SJCRH30 (cell line): ENCODE data around the gene DDX49. TPM values are rescaled to one million over a fixed set of nuclear protein-coding genes. Genes with fewer than 3 reads are reported as not detected.
"Not testable (repeated sequence)": the region's sequence is repeated elsewhere in the genome, so short reads cannot be mapped to it uniquely, and the experiment has no call there.

Source experiments
- DNase-seq, 2 experiments: peaks; one replicate each; pipeline ENCODE4 v3.0.0-alpha.2; 2015 to 2020
- H3K27ac ChIP-seq: fragments of 250-450 bp; sonication (Bioruptor Pico); 2 replicates; pipeline ENCODE4 v1.5.1; 2020; ENCODE audit warnings: mild to moderate bottlenecking, moderate library complexity
- H3K27me3 ChIP-seq: fragments of 250-450 bp; sonication (Bioruptor Pico); 2 replicates; pipeline ENCODE4 v1.5.1; 2020; ENCODE audit warnings: mild to moderate bottlenecking, moderate library complexity
- H3K36me3 ChIP-seq: fragments of 250-450 bp; sonication (Bioruptor Pico); 2 replicates; pipeline ENCODE4 v1.5.1; 2020; ENCODE audit warnings: mild to moderate bottlenecking, moderate library complexity
- H3K4me1 ChIP-seq: fragments of 250-450 bp; sonication (Bioruptor Pico); 2 replicates; pipeline ENCODE4 v1.5.1; 2020; ENCODE audit warnings: mild to moderate bottlenecking, moderate library complexity
- H3K4me3 ChIP-seq: fragments of 250-450 bp; sonication (Bioruptor Pico); 2 replicates; pipeline ENCODE4 v1.5.1; 2020; ENCODE audit warnings: mild to moderate bottlenecking, moderate library complexity
- H3K9me3 ChIP-seq: fragments of 250-450 bp; sonication (Bioruptor Pico); replicated peaks from 2 replicates; pipeline ENCODE4 v1.5.1; 2020; ENCODE audit warnings: mild to moderate bottlenecking, moderate library complexity
- total RNA-seq: library from RNA; depleted of rRNA; stranded (reverse); fragments of >200 nt; shearing (Covaris generic); gene quantifications from 2 replicates; pipeline ENCODE4 v1.2.3, GENCODE V29; 2014

The DDX49 gene
- total RNA-seq, 1 experiment from 2014 or later = 41.8 TPM

DNA sequence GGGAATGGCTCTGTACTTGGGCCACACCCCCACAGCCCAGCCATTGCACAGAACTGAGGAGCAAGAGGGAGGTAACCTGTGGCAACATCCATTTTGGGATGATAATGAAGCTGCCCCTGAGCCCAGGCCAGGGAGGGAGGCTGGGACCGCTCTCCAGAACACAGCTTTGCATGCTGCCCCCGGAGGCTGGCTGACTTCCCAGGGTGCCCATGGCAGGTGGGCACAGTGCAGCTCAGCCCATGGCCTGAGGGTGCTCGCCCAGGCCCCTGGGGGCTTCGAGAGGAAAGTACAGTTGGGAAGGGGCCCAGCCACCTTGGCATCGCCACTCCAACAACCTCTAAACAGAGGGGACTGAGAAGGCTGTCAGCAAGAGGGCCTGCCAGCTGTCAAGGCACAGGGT is 6.0 kb upstream of the DDX49 start:
- DNase-seq = no peak
- Histone ChIP-seq H3K9me3 (no peaks in the 10 kb centered on the region), H3K27ac (no peak overlapping the region), H3K4me3 (no peak overlapping the region), H3K36me3 (peaks cover 11% of the 10 kb centered on the region; the same call in 1 of the 2 replicates), H3K4me1 (no peaks in the 10 kb centered on the region), H3K27me3 (no peaks in the 10 kb centered on the region)

DNA sequence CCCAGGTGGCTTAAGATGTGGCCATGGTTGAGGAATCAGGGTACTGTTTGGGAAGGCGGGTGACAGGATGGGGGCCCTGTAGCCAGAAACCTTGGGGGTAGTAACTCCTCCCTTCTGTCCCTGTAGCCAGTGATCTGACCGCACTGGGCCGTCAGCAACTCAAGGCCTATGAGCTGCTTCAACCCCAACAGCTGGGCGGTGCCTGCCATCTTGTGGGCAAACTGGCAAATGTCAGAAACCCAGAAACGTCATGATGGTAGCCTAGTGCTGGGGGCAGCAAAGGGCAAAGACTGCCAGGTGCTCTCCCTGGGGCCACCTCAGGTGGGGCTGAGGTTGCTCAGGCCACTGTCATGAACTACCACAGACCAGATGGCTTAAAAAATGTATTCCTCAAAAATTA is 3.9 kb upstream of the DDX49 start:
- no peaks in the 10 kb centered on the region for H3K9me3 ChIP-seq
- H3K4me3 ChIP-seq = no peak overlapping the region
- DNase-seq = peak; percentile 56 to 68
- H3K4me1 ChIP-seq = no peaks in the 10 kb centered on the region
- H3K36me3 ChIP-seq = peaks cover 10% of the 10 kb centered on the region; the same call in 1 of the 2 replicates
- no peak overlapping the region for H3K27ac ChIP-seq
- no peaks in the 10 kb centered on the region for H3K27me3 ChIP-seq

DNA sequence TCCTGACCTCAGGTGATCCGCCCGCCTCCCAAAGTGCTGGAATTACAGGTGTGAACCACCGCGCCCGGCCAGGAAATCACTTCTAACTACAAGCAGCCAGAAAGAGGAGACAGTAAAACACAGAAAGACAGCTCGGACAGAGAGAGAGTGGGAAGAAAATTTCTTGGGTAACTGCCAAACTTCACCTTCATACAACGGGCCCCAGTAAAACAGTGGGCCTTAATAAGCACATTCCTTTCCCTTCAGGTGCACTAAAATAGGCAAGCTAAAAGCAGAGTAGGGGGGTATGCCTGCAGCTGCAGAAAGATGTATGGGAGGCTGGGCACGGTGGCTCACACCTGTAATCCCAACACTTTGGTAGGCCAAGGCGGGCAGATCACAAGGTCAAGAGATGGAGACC is 1.9 kb upstream of the DDX49 start:
- DNase-seq, H3K27me3 ChIP-seq, H3K9me3 ChIP-seq, H3K27ac ChIP-seq, H3K4me3 ChIP-seq, H3K36me3 ChIP-seq, H3K4me1 ChIP-seq: not testable (repeated sequence)

DNA sequence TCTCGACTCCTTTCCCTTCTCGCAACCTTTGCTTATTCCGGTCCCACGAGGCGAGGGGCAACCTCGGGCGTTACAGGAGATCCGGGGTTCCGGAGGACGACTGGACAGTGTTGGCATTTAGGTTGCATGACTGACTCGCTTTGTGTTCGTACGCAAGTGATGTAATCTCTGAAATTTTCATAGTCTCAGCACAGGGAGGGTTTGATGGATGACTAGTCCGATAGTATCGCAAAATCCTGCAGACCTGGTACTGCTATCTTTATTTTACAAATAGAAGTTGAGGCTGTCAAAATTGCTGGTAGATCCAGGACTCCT is 342 bp downstream of the DDX49 start:
- H3K27ac ChIP-seq = peak overlapping the region; percentile 35
- no peaks in the 10 kb centered on the region for H3K4me1 ChIP-seq
- H3K27me3 ChIP-seq = no peaks in the 10 kb centered on the region
- DNase-seq = no peak
- no peaks in the 10 kb centered on the region for H3K9me3 ChIP-seq
- H3K4me3 ChIP-seq = peak overlapping the region; percentile 84
- peaks cover 3% of the 10 kb centered on the region for H3K36me3 ChIP-seq

DNA sequence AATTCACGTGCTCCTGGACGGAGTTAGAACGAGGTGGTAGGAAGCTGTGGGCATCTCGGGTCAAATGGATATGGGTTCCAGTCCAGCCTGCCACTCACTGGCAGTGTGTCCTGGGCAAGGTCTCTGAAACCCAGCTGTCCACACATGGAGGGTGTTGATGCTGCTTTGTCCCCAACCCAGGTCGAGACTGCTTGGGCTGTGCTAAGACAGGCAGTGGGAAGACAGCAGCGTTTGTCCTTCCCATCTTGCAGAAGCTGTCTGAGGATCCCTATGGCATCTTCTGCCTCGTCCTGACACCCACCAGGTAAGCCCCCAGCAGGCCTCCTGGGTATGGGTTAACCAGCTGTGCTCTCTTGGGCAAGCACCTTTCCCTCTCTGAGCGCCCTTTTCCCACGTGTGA is 885 bp downstream of the DDX49 start:
- Histone ChIP-seq H3K4me3 (peak overlapping the region; percentile 84), H3K9me3 (no peaks in the 10 kb centered on the region), H3K27ac (no peak overlapping the region), H3K27me3 (no peaks in the 10 kb centered on the region), H3K36me3 (peaks cover 9% of the 10 kb centered on the region), H3K4me1 (no peaks in the 10 kb centered on the region)
- DNase-seq = no peak

DNA sequence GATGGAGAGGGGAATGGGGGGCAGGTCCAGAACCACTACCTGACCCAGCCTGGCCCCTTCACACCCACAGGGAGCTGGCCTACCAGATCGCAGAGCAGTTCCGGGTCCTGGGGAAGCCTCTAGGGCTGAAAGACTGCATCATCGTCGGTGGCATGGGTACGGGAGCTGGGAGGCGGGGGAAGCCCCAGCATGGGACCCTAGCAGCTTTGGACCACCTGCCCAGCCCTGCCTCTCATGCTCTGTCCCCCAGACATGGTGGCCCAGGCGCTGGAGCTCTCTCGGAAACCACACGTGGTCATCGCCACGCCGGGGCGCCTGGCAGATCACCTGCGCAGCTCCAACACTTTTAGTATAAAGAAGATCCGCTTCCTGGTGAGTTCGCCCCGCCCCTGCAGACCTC is 2.1 kb downstream of the DDX49 start:
- Histone ChIP-seq H3K9me3 (no peaks in the 10 kb centered on the region), H3K4me1 (no peaks in the 10 kb centered on the region), H3K36me3 (peaks cover 18% of the 10 kb centered on the region), H3K4me3 (no peak overlapping the region), H3K27ac (no peak overlapping the region), H3K27me3 (no peaks in the 10 kb centered on the region)
- no peak for DNase-seq

DNA sequence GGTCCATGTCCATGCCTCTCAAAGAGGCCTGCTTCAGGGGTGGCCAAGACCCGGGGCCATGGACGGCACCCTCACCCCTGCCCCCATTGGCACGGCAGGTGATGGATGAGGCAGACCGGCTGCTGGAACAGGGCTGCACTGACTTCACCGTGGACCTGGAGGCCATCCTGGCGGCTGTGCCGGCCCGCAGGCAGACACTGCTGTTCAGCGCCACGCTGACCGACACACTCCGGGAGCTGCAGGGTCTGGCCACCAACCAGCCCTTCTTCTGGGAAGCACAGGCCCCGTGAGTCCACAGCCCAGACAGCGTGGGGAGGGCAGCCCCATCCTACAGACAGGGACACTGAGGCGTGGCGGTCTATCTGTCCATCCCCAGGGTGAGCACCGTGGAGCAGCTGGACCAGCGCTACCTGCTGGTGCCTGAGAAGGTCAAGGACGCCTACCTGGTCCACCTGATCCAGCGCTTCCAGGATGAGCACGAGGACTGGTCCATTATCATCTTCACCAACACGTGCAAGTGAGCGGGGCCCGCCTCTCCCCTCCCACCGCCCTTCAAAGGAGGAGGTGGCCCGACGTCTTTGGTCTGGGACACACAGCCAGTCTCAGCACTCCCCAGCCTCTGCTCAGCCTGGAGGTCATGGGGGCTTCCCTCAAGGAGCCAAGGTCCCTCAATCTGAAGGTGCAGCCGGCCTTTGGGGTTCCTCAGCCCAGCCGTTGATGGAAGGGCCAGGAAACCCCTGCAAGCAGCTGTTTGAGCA is 2.9 kb downstream of the DDX49 start:
- Histone ChIP-seq H3K27ac (no peak overlapping the region), H3K27me3 (no peaks in the 10 kb centered on the region), H3K9me3 (no peaks in the 10 kb centered on the region), H3K36me3 (peaks cover 21% of the 10 kb centered on the region), H3K4me1 (no peaks in the 10 kb centered on the region), H3K4me3 (no peak overlapping the region)
- DNase-seq = no peak

DNA sequence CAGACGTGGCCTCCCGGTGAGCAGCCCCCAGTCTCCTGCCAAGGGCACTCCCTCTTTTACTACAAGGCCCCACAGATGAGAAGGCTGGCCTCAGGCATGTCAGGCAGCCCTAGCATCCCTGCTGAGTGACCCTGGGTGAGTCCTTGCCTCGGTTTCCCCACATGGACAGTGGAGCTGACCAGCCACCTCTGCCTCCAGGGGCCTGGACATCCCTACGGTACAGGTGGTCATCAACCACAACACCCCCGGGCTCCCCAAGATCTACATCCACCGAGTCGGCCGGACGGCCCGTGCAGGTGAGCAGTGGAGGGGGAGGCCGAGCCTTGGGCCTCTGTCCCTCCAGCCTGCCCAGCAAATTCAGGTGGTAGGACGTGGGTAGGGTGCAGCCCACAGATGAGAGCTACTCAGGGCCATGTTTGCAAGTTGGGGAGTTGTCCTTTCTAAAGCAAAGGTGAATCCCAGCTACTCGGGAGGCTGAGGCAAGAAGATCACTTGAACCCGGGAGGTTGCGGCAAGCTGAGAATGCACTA is 5.2 kb downstream of the DDX49 start:
- peaks cover 26% of the 10 kb centered on the region for H3K36me3 ChIP-seq
- H3K4me1 ChIP-seq = no peaks in the 10 kb centered on the region
- no peak overlapping the region for H3K4me3 ChIP-seq
- no peak overlapping the region for H3K27ac ChIP-seq
- no peak for DNase-seq
- H3K27me3 ChIP-seq = no peaks in the 10 kb centered on the region
- H3K9me3 ChIP-seq = no peaks in the 10 kb centered on the region

DNA sequence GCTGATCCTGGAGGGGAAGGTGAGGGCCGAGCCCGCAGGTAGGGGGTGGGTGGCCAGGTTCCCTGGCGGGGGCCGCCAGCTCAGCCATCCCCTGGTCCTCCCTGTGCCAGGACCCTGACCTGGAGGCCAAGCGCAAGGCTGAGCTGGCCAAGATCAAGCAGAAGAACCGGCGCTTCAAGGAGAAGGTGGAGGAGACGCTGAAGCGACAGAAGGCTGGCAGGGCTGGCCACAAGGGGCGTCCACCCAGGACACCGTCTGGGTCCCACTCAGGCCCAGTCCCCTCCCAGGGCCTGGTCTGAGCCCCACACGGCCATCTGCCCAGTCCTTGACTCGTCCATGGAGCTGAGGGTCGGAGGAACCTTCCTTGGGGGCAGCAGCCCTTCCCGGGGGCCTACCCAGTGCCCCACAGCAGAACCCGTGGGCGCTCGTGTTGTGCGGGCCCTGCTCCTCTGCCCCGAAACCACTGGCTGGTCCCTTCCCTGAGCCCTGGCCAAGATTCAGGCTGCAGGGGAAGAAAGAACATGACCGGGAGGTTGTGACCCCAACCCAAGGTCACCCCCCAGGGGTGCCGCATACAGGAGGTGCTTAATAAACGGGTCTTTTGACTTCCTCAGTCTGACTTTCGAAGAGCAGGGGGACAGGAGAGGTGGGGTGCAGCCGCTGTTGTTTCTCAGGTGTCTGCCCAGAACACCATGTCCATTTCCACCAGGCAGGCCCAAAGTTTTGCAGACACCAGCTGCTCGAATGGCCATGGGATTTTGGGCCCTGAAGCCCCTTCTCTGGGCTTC is 8.7 kb downstream of the DDX49 start:
- H3K4me3 ChIP-seq = no peak overlapping the region
- no peaks in the 10 kb centered on the region for H3K9me3 ChIP-seq
- H3K27ac ChIP-seq = no peak overlapping the region
- DNase-seq = no peak
- no peaks in the 10 kb centered on the region for H3K4me1 ChIP-seq
- H3K27me3 ChIP-seq = no peaks in the 10 kb centered on the region
- H3K36me3 ChIP-seq = peaks cover 31% of the 10 kb centered on the region

DNA sequence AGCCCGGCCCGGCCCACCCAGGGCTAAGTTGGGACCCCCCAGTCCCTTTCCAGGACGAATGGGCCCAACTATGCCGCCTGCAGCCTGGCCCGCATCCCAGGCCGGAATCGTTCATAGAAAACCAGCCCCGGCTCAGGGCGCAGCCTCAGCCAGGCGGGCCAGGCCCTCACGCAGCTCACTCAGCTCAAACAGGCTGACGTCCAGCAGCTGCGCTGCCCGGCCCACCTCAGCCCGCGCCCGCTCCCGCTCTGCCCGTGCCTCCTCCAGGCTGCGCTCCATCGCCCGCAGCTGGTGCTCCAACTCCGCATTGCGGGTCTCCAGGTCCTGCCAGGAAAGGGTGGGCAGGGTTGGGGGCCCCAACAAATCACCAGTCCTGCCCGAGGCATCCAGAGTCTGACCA is 9.8 kb downstream of the DDX49 start:
- Histone ChIP-seq H3K4me3 (no peak overlapping the region), H3K27me3 (no peaks in the 10 kb centered on the region), H3K9me3 (no peaks in the 10 kb centered on the region), H3K27ac (no peak overlapping the region), H3K36me3 (peaks cover 39% of the 10 kb centered on the region), H3K4me1 (no peaks in the 10 kb centered on the region)
- no peak for DNase-seq

DNA sequence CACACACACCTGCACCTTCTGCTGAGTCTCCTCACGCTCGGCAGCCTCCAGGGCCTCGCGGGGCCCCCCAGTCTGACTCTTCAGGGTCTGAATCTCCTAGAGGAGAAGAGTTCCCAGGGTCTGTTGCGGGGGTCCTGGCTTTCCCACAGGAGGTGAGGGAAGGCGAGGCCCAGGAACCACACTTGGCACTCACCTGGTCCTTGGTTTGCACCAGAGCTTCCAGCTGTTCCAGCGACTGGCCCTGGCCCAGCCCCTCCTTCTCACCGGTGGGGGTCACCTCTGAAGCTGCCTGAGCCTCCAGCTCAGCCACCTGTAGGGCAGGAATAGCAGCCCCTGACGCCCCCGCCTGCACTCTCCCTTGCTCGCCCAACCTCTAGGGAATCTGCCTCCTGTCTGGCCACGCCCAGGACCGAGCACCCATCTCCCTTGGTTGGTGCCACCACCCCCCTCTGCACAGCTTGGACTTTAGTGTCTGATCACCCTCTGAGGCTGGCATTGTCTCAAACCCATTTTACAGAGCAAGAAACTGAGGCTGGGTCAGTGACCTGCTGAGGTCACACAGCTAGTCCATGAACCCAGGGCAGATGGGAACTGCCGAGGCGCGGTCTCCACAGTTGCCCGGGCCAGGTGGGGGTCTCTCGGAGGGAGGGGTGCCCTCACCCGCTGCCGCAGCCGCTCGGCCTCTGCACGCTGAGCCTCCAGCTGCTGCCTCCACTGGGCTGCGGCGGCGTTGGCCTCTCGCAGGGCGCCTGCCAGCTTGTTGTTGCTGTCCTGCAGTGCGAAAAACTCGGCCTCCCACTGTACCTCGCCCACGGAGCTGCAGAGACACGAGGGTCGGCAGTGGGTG is 12.0 kb downstream of the DDX49 start:
- no peak for DNase-seq
- Histone ChIP-seq H3K27me3 (no peaks in the 10 kb centered on the region), H3K36me3 (peaks cover 30% of the 10 kb centered on the region), H3K9me3 (no peaks in the 10 kb centered on the region), H3K27ac (no peak overlapping the region), H3K4me1 (no peaks in the 10 kb centered on the region), H3K4me3 (no peak overlapping the region)

DNA sequence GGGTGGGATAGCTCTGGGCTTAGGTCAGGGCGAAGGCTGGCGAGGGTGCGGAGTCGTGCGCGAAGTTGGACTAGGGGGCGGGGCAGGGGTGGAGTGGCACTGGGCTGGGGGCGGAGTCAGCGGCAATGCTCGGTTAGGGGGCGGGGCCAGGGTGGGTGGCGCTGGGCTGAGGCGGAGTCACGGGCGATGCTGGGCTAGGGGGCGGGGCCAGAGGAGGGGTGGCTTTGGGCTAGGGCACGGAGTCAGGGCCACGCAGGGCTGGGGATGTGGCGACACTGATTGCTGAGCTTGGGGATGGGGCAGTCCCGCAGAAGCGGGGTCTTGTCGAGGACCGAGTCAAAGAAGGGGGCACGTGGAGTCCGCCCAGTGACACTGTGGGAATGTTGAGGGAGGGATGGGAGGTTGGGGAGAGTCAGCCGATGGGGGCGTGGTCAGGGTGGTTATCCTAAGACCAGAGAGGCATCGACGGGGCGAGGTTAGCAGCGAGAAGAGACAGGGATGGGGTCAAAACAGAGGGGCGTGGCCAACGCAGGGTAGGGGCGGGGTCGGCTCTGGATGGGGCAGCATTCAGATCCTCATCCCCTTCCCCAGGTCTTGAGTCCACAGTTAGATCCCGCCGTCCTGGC is 12.8 kb downstream of the DDX49 start:
- no peak overlapping the region for H3K27ac ChIP-seq
- H3K27me3 ChIP-seq = no peaks in the 10 kb centered on the region
- peaks cover 26% of the 10 kb centered on the region for H3K36me3 ChIP-seq
- H3K4me1 ChIP-seq = no peaks in the 10 kb centered on the region
- peak; percentile 47 to 58 for DNase-seq
- H3K4me3 ChIP-seq = no peak overlapping the region
- H3K9me3 ChIP-seq = no peaks in the 10 kb centered on the region

DNA sequence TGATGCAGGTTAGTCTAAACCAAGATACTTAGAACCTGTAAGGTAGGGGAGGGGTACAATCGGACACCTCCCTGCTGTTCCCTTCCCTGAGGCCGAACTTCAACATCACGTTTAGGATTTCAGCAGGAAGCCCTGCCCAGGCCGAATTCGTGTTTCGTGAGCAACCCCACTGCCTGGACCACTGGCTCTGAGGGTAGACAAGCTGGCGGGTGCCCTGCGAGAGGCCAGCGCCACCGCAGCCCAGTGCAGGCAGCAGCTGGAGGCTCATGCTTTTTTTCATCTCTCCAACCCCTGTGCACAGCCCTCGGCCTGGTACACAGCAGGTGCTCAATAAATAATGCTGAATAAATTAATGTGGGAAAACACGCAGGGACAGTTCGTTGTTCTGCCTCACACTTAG is 13.8 kb downstream of the DDX49 start:
- Histone ChIP-seq H3K9me3 (no peaks in the 10 kb centered on the region), H3K27ac (no peak overlapping the region), H3K4me1 (no peaks in the 10 kb centered on the region), H3K27me3 (no peaks in the 10 kb centered on the region), H3K36me3 (peaks cover 25% of the 10 kb centered on the region; the same call in 1 of the 2 replicates), H3K4me3 (no peak overlapping the region)
- DNase-seq = no peak

DNA sequence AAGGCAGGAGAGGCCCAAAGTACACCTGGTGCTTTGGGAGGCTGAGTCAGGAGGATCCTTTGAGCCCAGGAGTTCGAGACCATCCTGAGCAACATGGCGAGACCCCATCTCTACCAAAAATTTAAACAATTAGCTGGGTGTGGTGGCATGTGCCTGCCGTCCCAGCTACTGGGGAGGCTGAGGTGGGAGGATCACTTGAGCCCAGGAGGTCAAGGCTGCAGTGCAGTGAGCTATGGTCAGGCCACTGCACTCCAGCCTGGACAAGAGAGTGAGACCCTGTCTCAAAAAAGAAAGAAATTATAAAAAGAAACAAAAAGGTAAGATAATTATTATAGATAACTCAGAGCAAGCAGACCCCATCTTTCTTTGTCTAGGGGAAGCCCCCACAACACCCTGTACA is 19.6 kb downstream of the DDX49 start:
- H3K27ac ChIP-seq = no peak overlapping the region

More for the DNA sequence above, 19.6 kb downstream of the DDX49 start:
- no peaks in the 10 kb centered on the region for H3K27me3 ChIP-seq
- H3K36me3 ChIP-seq = peaks cover 13% of the 10 kb centered on the region; the same call in 1 of the 2 replicates
- H3K4me1 ChIP-seq = peaks cover 2% of the 10 kb centered on the region; the same call in 1 of the 2 replicates
- DNase-seq = no peak
- no peaks in the 10 kb centered on the region for H3K9me3 ChIP-seq
- peak overlapping the region; percentile 78; the same call in 1 of the 2 replicates for H3K4me3 ChIP-seq
